Upper lobe of left lung (tissue), 6 donors: Measurements from ENCODE around the gene DHRS2. TPM values are rescaled to one million over a fixed set of nuclear protein-coding genes. Genes with fewer than 3 reads are reported as not detected.

ENCODE experiments used
- ATAC-seq, 2 donors: fragments of 200-7000 bp; cut with Tn5 transposase; one replicate each; pipeline ENCODE4 v1.9.1; 2022; ENCODE audit warnings: mild to moderate bottlenecking in 2 of 2, moderate library complexity in 2 of 2; ENCODE audit not compliant: low FRiP score in 2 of 2
- DNase-seq, 2 donors: peaks; one replicate each; pipeline ENCODE4 v3.0.0-alpha.2; 2019 to 2020
- H3K27ac ChIP-seq, 4 donors: fragments of 200-600 bp; sonication (generic); one replicate each; pipeline ENCODE4 v1.5.1; 2016 to 2019
- H3K27me3 ChIP-seq, 4 donors: fragments of 200-600 bp; sonication (generic); one replicate each; pipeline ENCODE4 v1.5.1; 2017 to 2019
- H3K36me3 ChIP-seq, 4 donors: fragments of 200-600 bp; sonication (generic); one replicate each; pipeline ENCODE4 v1.5.1; 2016 to 2019
- H3K4me1 ChIP-seq, 4 donors: fragments of 200-600 bp; sonication (generic); one replicate each; pipeline ENCODE4 v1.5.1; 2018 to 2019
- H3K4me3 ChIP-seq, 4 donors: fragments of 200-600 bp; sonication (generic); one replicate each; pipeline ENCODE4 v1.5.1; 2017 to 2019; ENCODE audit warnings: mild to moderate bottlenecking in 2 of 4, moderate library complexity in 1 of 4
- H3K9me3 ChIP-seq, 4 donors: fragments of 200-600 bp; sonication (generic); one replicate each; pipeline ENCODE4 v1.5.1; 2018 to 2019
- CTCF ChIP-seq, 6 experiments: fragments of 450-650 bp in 4 of 6; fragments of 200-600 bp in 2 of 6; sonication (generic) in 2 of 6; IDR thresholded peaks; one replicate each; pipeline ENCODE4 v1.5.1; 2016 to 2019; ENCODE audit warnings: antibody characterized with exemption in 6 of 6
- EP300 ChIP-seq, 4 donors: sonication (generic); formaldehyde crosslinking; IDR thresholded peaks; one replicate each; pipeline ENCODE4 v1.5.1; 2017; ENCODE audit warnings: antibody characterized with exemption in 4 of 4, control low read depth in 2 of 4
- POLR2A ChIP-seq, 4 donors: fragments of 450-650 bp; IDR thresholded peaks; one replicate each; pipeline ENCODE4 v1.5.1; 2016 to 2017; ENCODE audit warnings: antibody characterized with exemption in 4 of 4, mild to moderate bottlenecking in 2 of 4
- POLR2AphosphoS5 ChIP-seq, 2 donors: sonication (generic); formaldehyde crosslinking; IDR thresholded peaks; one replicate each; pipeline ENCODE4 v1.5.1; 2017; ENCODE audit warnings: antibody characterized with exemption in 2 of 2
- WGBS, 2 donors: methylation state at CpG; one replicate each; pipeline ENCODE4 v1.1.5; 2017 to 2018; 5-methylcytosine and 5-hydroxymethylcytosine counted together
- total RNA-seq, 6 donors: library from RNA; depleted of rRNA in 4 of 6; stranded (reverse); fragments of >200 nt in 4 of 6; gene quantifications; one replicate each; pipeline versions ENCODE4 v1.1.0 to v1.2.1, GENCODE V29; 2016 to 2021
- donor health status: DM: no; HTN: no; CAD: no; lungs with moderate emphysema.
- donor health status: DM: no; HTN: yes; CAD: no; lungs with severe emphysema.

Gene DHRS2
- total RNA-seq, 6 donors from 2014 or later, result 0.30 to 5.2 (median 0.76) TPM; not detected in 1

- Histone ChIP-seq H3K4me3 (no peak overlapping the region), H3K36me3 (no peaks in the 10 kb centered on the region), H3K9me3 (peaks cover 0 to 8% (median 6%) of the 10 kb centered on the region in 4 donors), H3K4me1 (peaks cover 0 to 11% (median 8%) of the 10 kb centered on the region in 4 donors), H3K27me3 (no peaks in the 10 kb centered on the region), H3K27ac (no peak overlapping the region)
- 39 to 62% methylated on average over 2 of the region's 2 CpGs for WGBS, 2 donors
- TF ChIP-seq POLR2A (IDR thresholded peaks at IDR 0.05) (no peak), EP300 (IDR thresholded peaks at IDR 0.05) (no peak), CTCF (IDR thresholded peaks at IDR 0.05) (no peak), POLR2AphosphoS5 (IDR thresholded peaks at IDR 0.05) (no peak)
- ATAC-seq, result no peak
- DNase-seq, result no peak
These were observed 7.0 kb upstream of the DHRS2 start for GRCh38 chr14:23629204-23629603.

- no peaks in the 10 kb centered on the region for H3K36me3 ChIP-seq
- no peaks in the 10 kb centered on the region for H3K27me3 ChIP-seq
- peaks cover 0 to 3% (median 2%) of the 10 kb centered on the region in 4 donors for H3K9me3 ChIP-seq
- DNase-seq, result peak in 1 of 2 donors; percentile 24
- no peak overlapping the region for H3K27ac ChIP-seq
- TF ChIP-seq EP300 (IDR thresholded peaks at IDR 0.05), result no peak
- TF ChIP-seq POLR2AphosphoS5 (IDR thresholded peaks at IDR 0.05), result no peak
- TF ChIP-seq POLR2A (IDR thresholded peaks at IDR 0.05), result no peak
- TF ChIP-seq CTCF (IDR thresholded peaks at IDR 0.05), result no peak
- H3K4me1 ChIP-seq, result peaks cover 0 to 11% (median 8%) of the 10 kb centered on the region in 4 donors
- no peak overlapping the region for H3K4me3 ChIP-seq
- ATAC-seq, result no peak
These were observed 6.2 kb upstream of the DHRS2 start for GRCh38 chr14:23629832-23630396.

- H3K4me3 ChIP-seq, result no peak overlapping the region
- no peak for DNase-seq
- no peak overlapping the region for H3K27ac ChIP-seq
- no peaks in the 10 kb centered on the region for H3K36me3 ChIP-seq
- WGBS, 2 donors, result 47 to 57% methylated on average over 1 of the region's 1 CpG
- no peaks in the 10 kb centered on the region for H3K9me3 ChIP-seq
- H3K27me3 ChIP-seq, result no peaks in the 10 kb centered on the region
- no peak for TF ChIP-seq CTCF (IDR thresholded peaks at IDR 0.05)
- no peak for TF ChIP-seq EP300 (IDR thresholded peaks at IDR 0.05)
- TF ChIP-seq POLR2AphosphoS5 (IDR thresholded peaks at IDR 0.05), result no peak
- TF ChIP-seq POLR2A (IDR thresholded peaks at IDR 0.05), result no peak
- H3K4me1 ChIP-seq, result peaks cover 3 to 11% (median 8%) of the 10 kb centered on the region in 4 donors
- no peak for ATAC-seq
These were observed 5.5 kb upstream of the DHRS2 start for GRCh38 chr14:23630687-23631086.

GRCh38 chr14:23631234-23631633 lies 4.9 kb upstream of the DHRS2 start:
- Histone ChIP-seq H3K4me1 (peaks cover 4 to 11% (median 8%) of the 10 kb centered on the region in 4 donors), H3K4me3 (no peak overlapping the region), H3K36me3 (no peaks in the 10 kb centered on the region), H3K9me3 (no peaks in the 10 kb centered on the region), H3K27ac (no peak overlapping the region), H3K27me3 (no peaks in the 10 kb centered on the region)
- no peak for DNase-seq
- TF ChIP-seq POLR2A (IDR thresholded peaks at IDR 0.05) (no peak), CTCF (IDR thresholded peaks at IDR 0.05) (no peak)
- ATAC-seq, result no peak
